Adrenal gland (tissue), 5 donors: ENCODE results near the gene TATDN2.

Experiments
- POLR2A ChIP-seq, 2 donors: fragments of 450-650 bp; IDR thresholded peaks; one replicate each; pipeline ENCODE4 v1.6.1; 2017; ENCODE audit warnings: antibody characterized with exemption in 2 of 2, mild to moderate bottlenecking in 2 of 2, moderate library complexity in 1 of 2
- TF ChIP-seq, protein P1 (sequence below), 6 experiments: fragments of 450-650 bp in 4 of 6; fragments of 200-600 bp in 2 of 6; sonication (generic) in 1 of 6; IDR thresholded peaks; 1 replicate in 5 of 6; 2 replicates in 1 of 6; pipeline versions ENCODE4 v1.5.1 to v1.8.0; 2016 to 2021; ENCODE audit warnings: antibody characterized with exemption in 6 of 6, mild to moderate bottlenecking in 2 of 6, moderate library complexity in 1 of 6
- donor health status: DM: no; HTN: no; CAD: no.

DNA sequence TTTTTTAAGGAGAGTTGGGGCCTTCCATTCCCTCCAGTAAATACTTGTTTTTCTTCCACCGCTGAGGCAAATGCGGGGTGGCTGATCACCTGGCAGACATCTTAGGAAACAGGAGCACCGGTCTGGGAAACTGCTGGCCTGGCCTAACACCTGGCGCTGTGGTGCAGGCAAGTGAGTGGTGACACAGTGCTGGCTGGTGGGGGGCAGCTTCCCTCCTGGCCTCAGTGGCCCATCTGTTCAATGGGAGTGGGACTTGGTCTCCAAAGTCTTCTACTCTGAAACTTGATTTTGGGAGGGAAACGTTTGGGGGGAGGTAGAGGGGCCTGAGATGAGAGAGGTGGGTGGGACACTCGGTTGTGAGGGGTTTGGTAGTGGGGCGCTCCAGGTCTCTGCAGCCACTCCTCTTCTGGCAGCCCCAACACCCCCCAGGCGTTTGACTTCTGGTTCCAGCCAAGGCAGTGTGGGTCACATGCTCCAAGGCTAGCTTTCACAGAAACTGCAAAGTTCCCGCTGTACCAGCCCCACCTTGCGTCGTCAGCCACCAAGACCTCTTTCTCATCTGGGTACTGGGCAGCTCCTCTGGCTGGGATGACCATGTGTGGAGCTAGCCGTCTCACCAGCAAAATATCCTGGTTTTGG is 39.8 kb downstream of the TATDN2 start:
- no peak for TF ChIP-seq POLR2A (IDR thresholded peaks at IDR 0.05)
- TF ChIP-seq, protein P1, sequence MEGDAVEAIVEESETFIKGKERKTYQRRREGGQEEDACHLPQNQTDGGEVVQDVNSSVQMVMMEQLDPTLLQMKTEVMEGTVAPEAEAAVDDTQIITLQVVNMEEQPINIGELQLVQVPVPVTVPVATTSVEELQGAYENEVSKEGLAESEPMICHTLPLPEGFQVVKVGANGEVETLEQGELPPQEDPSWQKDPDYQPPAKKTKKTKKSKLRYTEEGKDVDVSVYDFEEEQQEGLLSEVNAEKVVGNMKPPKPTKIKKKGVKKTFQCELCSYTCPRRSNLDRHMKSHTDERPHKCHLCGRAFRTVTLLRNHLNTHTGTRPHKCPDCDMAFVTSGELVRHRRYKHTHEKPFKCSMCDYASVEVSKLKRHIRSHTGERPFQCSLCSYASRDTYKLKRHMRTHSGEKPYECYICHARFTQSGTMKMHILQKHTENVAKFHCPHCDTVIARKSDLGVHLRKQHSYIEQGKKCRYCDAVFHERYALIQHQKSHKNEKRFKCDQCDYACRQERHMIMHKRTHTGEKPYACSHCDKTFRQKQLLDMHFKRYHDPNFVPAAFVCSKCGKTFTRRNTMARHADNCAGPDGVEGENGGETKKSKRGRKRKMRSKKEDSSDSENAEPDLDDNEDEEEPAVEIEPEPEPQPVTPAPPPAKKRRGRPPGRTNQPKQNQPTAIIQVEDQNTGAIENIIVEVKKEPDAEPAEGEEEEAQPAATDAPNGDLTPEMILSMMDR (IDR thresholded peaks at IDR 0.05), result no peak
